ENCODE results near the gene IGSF21.

Gene IGSF21

GRCh38 chr1:18309552-18310155 lies 202.1 kb downstream of the IGSF21 start:
- Histone ChIP-seq H4K20me1 (ENCODE audit: control insufficient read depth, insufficient read depth, low read depth, low read length) (no peaks in the 10 kb centered on the region), H3K27me3 (ENCODE audit: control insufficient read depth, low read length) (no peaks in the 10 kb centered on the region), H3K27ac (ENCODE audit: low read depth, low read length) (no peak overlapping the region), H3K4me3 (ENCODE audit: low read length) (no peak overlapping the region), H3F3A (ENCODE audit: control insufficient read depth, insufficient read depth) (no peaks in the 10 kb centered on the region), H3K9me3 (ENCODE audit: control insufficient read depth, insufficient read depth, low read length) (no peaks in the 10 kb centered on the region), H3K4me2 (ENCODE audit: low read length) (no peak overlapping the region), H3K9me2 (replicated peaks; ENCODE audit: control insufficient read depth, low read length) (no peaks in the 10 kb centered on the region), H3K4me1 (ENCODE audit: control insufficient read depth, low read length) (no peaks in the 10 kb centered on the region), H3K36me3 (ENCODE audit: control insufficient read depth, low read length) (no peaks in the 10 kb centered on the region), H3K79me2 (ENCODE audit: control insufficient read depth, low read length) (no peaks in the 10 kb centered on the region)
- TF ChIP-seq CTCF (IDR thresholded peaks at IDR 0.05; ENCODE audit: low read depth, low read length, poor library complexity, severe bottlenecking) (no peak), EZH2phosphoT487 (IDR thresholded peaks at IDR 0.05; ENCODE audit: borderline replicate concordance, low read length) (no peak)

GRCh38 chr1:18312961-18313360 lies 205.4 kb downstream of the IGSF21 start:
- H3K4me1 ChIP-seq (ENCODE audit: control insufficient read depth, low read length) = no peaks in the 10 kb centered on the region
- no peaks in the 10 kb centered on the region for H4K20me1 ChIP-seq (ENCODE audit: control insufficient read depth, insufficient read depth, low read depth, low read length)
- no peak overlapping the region for H3K4me2 ChIP-seq (ENCODE audit: low read length)
- no peaks in the 10 kb centered on the region for H3K9me2 ChIP-seq (replicated peaks; ENCODE audit: control insufficient read depth, low read length)
- no peak overlapping the region for H3K4me3 ChIP-seq (ENCODE audit: low read length)
- no peaks in the 10 kb centered on the region for H3K9me3 ChIP-seq (ENCODE audit: control insufficient read depth, insufficient read depth, low read length)
- no peak for TF ChIP-seq EZH2phosphoT487 (IDR thresholded peaks at IDR 0.05; ENCODE audit: borderline replicate concordance, low read length)
- no peak for TF ChIP-seq CTCF (IDR thresholded peaks at IDR 0.05; ENCODE audit: low read depth, low read length, poor library complexity, severe bottlenecking)
- H3K79me2 ChIP-seq (ENCODE audit: control insufficient read depth, low read length) = no peaks in the 10 kb centered on the region
- H3K36me3 ChIP-seq (ENCODE audit: control insufficient read depth, low read length) = no peaks in the 10 kb centered on the region
- H3F3A ChIP-seq (ENCODE audit: control insufficient read depth, insufficient read depth) = no peaks in the 10 kb centered on the region
- H3K27me3 ChIP-seq (ENCODE audit: control insufficient read depth, low read length) = no peaks in the 10 kb centered on the region
- H3K27ac ChIP-seq (ENCODE audit: low read depth, low read length) = no peak overlapping the region

- H4K20me1 ChIP-seq (ENCODE audit: control insufficient read depth, insufficient read depth, low read depth, low read length) = no peaks in the 10 kb centered on the region
- no peak for TF ChIP-seq EZH2phosphoT487 (IDR thresholded peaks at IDR 0.05; ENCODE audit: borderline replicate concordance, low read length)
- TF ChIP-seq CTCF (IDR thresholded peaks at IDR 0.05; ENCODE audit: low read depth, low read length, poor library complexity, severe bottlenecking) = no peak
- no peaks in the 10 kb centered on the region for H3K79me2 ChIP-seq (ENCODE audit: control insufficient read depth, low read length)
- no peaks in the 10 kb centered on the region for H3K9me2 ChIP-seq (replicated peaks; ENCODE audit: control insufficient read depth, low read length)
- no peaks in the 10 kb centered on the region for H3K36me3 ChIP-seq (ENCODE audit: control insufficient read depth, low read length)
- no peaks in the 10 kb centered on the region for H3K4me1 ChIP-seq (ENCODE audit: control insufficient read depth, low read length)
- H3K27me3 ChIP-seq (ENCODE audit: control insufficient read depth, low read length) = no peaks in the 10 kb centered on the region
- no peak overlapping the region for H3K4me2 ChIP-seq (ENCODE audit: low read length)
- no peaks in the 10 kb centered on the region for H3F3A ChIP-seq (ENCODE audit: control insufficient read depth, insufficient read depth)
- H3K9me3 ChIP-seq (ENCODE audit: control insufficient read depth, insufficient read depth, low read length) = no peaks in the 10 kb centered on the region
- no peak overlapping the region for H3K4me3 ChIP-seq (ENCODE audit: low read length)
- no peak overlapping the region for H3K27ac ChIP-seq (ENCODE audit: low read depth, low read length)
Observed at GRCh38 chr1:18313523-18313922, 205.9 kb downstream of the IGSF21 start.
